GM21529 (cell line): ENCODE measurements around the gene TNPO3.

ENCODE experiments used
- ATAC-seq: cut with Tn5 transposase; IDR thresholded peaks from one replicate; pipeline ENCODE4 v1.9.1; 2021; ENCODE audit not compliant: unreplicated experiment

Gene TNPO3

DNA sequence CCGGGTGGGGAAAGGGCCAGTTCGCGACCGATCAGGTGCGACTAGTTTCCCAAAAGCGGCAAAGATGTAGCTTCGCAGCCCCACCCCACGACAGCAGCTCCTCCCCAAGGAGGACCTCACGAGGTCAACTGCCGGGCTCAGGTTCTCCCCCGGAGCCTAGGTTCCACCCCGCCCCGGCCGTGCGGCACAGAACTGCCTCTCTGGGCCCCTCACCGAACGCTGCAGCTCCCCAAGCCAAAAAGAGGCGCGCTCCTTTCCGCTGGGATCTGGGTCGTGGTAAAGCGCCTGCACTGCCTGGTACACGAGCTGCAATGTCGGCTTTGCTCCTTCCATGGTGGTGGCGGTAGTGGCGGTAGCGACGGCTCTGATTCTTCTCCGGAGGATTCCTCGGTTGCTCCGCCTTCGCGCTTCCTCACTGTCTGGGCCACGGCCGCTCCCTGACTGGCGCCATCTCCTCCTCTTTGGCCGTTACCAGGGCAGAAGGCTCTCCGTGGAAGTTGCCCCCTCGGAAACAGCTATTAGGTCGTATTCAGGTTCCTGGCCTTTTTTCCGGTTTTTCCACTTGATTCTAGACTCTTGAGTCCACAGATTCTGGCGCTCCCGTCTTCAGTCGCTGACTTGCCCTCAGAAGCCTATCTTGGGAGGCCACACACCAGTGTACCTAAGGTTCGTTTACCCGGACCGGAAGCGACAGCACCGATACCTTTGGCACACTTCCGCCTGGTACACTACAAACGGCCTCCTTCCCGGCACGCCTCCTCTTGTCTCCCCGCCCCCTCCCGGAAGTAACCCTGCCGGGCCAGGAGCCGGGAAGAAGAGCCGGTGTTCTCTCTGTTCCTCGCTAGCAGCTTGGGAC, at the start of gene TNPO3:
Gene TNPO3 (minus strand): TSS at position 674 of the 856 bp plus-strand sequence. CDS start 341 bp downstream, at position 333.
- peak; percentile 86 for ATAC-seq

DNA sequence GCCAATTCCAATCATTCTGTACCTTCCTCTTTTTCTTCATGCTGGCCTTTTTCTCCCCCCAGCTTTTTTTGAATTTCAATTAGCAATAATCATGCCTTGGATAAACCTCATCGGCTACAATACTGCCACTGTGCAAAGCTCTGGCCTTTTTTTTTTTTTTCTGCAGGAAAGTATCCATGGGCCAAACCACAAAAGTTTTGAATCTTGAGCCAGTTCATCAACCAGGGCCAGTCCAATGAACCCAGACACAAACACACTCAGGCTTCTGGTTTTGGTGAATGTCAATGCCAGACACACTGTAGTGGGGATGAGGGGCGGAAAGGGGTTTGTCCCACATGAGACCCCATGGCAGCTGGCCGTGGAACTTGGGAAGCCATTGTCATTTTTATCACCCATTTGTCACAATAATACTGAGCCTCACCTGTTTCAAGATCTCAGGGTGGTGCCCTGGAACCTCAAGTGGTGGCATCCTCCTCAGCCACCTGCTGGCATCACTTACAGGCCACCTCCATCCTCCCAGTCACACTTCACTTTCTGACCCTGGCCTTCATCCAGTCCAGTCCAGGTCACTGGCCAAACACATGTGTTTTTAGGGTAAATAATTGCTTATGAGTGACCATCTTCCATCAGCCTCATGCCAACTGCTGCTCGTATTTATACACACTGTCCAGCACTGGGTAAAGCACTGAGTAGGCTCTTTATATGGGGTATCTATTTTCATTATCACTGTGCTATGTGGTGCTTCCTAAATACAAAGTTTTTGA, 48.8 kb upstream of the TNPO3 start:
- ATAC-seq, result no peak

DNA sequence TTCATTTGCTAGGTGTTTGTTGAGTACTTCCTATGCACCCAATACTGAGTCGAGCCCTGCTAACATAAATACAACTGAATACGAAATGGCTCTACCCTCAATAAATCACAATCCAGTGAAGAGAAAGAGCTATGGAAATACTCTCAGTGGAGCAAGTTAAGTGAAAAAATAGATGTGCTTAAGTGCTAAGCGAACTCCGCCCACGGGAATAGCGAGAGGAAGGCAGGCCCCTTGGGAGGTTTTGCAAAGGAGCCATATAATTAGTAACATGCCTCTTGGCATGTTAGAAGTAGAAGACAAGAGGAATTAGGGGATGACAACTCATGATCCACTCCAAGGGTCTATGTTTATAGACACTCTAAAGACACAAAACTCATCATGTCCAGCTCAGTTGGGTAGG, 46.8 kb upstream of the TNPO3 start:
- ATAC-seq, result no peak

DNA sequence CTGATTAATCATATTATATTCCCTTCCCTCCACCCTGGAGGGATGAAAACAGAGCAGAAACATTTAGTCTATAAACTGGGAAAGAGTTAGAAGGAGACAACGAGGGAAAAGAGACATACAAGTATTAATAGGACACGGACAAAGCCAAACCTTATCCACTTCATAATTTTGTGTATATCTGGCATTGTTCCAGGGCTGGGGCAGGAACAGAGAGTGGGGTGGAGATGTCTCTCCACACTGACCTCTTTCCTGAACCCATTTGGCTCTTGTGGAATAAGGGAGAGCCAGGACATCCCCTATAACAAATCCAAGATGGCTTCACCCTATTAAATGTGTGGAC, 45.9 kb upstream of the TNPO3 start:
- no peak for ATAC-seq

DNA sequence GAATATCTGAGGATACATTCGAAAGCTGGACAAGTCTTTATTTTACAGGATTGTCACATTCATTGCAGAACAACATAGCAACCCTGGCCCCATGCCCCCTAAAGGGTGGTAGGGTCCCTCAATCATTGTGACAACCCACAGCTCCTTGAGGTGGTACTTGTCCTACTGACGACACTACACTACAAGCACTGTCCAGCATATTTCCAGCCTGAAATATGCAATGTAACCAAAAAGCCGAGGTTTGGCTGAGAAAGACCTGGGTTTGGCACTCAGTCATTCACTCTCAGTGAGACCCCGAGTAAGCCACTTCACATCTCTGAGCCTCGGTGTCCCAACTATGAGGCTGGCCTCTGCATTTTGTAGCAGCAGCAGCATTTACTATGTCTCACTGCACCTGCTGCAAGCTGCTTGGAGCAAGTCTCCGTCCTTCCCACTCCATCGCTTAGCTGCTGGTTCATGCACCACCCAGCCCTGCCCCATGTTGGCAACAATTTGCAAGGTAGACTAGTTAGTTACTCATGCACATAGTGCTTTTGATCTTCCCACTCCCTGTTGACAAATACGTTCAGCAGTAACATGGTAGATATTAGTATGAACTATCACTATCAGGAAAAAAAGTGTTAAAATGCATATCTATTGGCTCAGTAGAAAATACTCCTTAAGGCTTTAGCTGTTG, 43.6 kb upstream of the TNPO3 start:
- ATAC-seq, result no peak

DNA sequence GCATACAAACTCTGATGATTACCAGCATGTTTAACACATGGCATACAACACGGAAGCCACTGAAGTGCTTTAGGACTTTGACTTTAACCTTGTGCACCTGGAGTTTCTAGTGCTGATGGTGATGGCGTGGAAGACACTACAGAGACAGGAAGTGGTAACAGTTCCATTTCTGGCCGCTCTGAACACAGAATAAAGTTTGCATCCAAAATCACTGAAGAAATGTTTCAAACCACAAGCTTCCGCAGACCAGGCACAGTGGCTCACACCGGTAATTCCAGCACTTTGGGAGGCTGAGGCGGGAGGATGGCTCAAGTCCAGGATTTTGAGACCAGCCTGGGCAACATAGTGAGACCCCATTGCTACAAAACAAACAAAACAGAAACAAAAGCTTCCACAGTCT, 40.3 kb upstream of the TNPO3 start:
- peak; percentile 83 for ATAC-seq

DNA sequence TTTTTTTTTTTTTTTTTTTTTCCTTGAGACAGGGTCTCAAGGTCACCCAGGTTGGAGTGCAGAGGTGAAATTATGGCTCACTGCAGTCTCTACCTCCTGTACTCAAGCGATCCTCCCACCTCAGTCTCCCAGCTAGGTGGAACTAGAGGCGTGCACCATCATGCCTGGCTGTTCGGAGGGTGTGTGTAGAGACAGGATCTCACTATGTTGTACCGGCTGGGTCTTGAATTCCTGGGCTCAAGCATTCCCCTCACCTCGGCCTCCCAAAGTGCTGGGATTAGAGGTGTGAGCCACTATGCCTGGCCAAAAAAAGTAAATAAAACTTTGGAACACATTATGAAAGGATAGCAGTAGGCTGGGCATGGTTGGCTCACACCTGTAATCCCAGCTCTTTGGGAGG, 39.6 kb upstream of the TNPO3 start:
- no peak for ATAC-seq

DNA sequence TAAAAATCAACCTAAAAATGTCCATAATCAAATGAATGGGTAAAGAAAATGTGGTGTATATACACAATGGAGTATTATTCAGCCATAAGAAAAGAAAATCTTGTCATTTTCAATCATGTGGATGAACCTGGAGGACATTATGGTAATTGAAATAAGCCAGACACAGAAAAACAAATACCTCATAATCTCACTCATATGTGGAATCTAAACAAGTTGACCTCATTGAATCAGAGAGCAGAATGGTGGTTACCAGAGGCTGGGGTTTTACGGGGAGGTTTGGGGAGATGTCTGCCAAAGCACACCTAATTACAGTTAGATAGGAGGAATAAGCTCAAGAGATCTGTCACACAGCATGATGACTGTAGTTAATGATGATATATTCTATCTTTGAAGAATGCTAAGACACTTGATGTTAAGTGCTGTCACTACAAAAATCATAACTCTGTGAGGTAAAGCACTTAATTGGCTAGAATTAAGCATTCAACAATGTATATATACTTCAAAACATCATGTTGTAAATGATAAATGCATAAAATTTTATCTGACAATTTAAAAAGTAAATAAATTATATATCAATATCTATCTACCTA, 39.1 kb upstream of the TNPO3 start:
- ATAC-seq, result no peak

DNA sequence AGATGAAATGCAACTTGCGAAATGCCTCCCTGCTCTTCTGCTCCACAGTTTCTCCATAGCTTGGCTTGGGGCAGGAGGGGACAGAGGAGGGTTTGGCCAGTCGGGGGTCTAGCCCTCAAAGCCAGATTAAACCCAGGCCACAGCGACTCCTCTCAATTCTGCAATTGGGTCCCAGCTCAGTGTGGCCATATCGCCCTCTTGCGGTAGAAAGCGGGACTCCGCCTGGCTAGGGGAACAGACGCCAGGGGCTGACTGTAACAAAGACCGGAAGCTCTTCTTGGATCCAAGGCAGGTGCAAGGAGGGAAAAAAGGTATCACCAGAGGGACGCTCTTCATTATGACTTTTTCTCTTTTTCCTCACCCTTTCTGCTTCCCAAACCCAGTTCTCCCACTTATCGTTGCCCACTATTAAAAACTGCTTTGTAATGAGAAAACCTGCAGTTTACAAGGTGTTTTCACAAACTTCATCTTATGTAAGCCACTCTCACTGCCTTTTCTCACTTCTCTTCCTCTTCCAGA, 36.6 kb upstream of the TNPO3 start:
- ATAC-seq, result no peak

DNA sequence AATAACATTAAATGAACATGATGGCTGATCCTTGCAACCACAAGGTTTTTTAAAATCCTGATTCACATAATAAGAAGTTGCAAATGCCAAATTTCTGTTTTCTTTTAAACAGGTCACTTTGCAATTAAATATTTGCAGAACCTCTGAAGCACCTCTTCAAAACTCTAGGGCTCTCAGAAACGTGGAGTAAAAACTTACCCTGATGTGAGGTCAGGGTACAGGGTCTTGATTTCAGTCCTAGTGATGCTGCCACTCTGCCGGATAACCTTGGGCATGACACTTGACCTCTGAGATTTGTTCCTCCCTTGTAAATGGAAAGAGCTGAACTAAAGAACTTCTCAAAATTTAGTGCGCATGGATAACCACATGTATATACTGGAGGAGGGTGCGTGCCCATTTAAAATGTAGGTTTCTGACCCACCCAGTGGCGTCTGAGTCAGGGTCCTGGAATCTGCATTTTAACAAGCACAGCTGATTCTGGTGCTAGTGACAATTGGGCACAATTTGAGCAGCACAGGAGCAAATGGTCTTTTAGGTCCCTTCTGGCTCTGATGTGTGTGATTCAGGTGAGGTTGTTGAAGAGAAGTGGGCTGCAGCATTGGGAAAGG, 35.5 kb upstream of the TNPO3 start:
- no peak for ATAC-seq

DNA sequence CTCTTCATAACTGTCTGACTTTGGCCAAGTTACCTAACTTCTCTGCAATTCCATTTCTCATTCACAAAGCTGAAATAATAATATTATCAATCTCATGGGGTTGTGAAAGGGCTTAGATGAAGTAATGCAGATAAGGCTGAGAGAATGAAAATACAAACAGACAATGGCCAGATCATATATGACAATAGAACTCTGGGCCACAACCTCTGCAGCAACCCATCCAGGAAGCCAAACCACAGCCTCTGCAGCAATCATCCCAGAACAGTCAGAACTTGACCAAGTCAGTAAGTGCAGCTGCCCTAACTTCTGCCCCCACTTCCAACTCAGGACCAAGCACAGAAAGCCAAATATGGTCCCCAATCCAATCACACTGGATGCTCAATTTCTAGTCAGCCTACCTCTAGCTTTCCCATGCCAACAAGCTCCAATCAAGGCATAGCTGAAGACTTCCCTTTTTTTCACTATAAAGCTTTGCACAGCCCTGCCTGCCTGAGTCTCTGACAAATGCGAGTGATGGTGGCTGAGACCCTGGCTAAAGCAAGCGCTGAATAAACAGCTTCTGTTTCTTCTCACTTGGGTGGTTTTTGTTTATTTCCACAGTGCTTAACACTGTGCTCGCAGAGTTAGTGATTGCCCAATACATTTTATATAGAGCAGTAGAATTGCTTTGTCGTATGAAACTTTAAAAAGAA, 34.8 kb upstream of the TNPO3 start:
- ATAC-seq, result peak; percentile 75

DNA sequence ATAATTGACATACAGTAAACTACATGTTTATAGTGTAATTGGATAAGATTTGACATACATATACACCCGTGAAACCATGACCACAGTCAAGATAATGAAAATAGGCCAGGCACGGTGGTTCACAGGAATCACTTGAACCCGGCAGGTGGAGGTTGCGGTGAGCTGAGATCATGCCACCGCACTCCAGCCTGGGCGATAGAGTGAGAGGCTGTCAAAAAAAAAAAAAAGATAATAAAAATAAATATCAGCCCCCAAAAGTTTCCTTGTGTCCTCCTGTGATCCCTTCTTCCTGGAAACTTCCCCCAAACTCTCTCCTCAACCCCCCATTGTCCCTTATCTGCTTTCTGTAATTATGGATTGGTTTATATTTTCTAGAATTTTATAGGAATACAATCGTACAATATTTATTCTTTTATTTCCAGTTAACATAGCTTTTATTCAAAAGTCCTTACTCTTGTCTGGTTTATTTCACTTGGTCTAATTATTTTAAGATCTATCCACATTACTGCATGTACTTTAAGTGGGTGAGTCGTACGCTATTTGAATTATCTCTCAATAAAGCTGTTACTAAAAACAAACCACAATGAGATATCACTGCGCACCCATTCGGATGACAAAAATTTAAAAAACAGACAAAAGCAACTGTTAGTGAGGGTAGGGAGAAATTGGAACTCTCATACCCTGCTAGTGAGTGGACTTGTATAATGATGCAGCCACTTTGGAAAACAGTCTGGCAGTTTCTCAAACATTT, 30.1 kb upstream of the TNPO3 start:
- ATAC-seq, result no peak

DNA sequence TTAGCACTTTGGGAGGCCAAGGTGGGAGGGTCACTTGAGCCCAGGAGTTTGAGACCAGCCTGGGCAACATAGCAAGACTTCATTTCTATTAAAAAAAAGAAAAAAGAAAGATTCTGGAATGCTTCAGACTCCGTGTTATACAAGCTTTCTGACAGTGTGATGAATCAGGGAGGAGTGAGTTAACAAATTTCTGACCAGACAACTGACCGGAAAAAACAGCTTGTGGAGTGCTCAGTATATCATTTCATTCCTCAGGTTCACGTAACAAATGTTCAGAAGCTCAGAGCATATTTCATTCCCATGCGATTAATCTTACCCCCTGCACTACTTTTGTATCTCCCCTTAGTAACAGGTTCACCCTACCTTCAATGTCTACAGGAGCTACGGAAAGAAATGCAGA, 28.6 kb upstream of the TNPO3 start:
- ATAC-seq, result no peak

DNA sequence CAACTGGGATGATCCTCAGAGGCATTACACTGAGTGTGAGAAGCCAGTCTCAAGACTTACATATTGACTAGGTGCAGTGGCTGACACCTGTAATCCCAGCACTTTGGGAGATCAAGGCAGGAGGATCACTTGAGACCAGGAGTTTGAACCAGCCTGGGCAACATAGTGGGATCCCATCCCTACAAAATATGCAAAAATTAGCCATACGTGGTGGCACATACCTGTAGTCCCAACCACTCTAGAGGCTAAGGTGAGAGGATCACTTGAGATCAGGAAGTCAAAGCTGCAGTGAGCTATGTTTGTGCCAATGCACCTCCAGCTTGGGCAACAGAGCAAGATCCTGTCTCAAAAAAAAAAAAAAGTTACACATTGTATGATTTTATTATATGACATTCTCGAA, 23.5 kb upstream of the TNPO3 start:
- ATAC-seq, result no peak

DNA sequence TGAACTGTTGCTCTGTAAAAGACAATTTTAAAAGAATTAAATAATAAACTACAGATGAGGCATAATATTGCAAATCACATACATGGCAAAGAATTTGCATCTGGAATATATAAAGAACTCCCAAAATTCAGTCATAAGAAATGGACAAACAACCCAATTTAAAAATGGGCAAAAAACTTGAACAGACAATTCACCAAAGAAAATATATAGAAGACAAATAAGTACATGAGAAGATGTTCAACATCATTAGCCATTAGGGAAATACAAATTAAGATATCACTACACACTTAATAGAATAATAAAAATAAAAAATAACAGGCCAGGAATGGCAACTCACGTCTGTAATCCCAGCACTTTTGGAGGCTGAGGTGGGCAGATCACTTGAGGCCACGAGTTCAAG, 22.0 kb upstream of the TNPO3 start:
- ATAC-seq, result no peak

DNA sequence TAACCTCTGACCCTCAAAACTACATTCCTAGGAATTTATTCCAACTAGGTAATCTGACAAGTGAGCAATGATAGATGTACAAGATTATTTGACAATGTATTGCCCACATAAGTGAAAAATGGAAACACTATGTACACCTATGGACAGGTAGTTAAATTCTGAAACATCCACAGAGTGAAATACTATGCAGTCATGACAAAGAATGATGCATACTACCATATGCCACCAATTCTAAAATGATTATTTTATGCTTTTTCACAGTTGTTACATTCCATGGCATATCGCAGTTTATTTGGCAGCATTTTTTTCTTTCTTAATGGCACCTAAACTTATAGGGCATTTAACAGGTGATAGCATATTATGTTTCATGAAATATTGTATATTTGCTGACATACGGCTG, 20.1 kb upstream of the TNPO3 start:
- no peak for ATAC-seq

DNA sequence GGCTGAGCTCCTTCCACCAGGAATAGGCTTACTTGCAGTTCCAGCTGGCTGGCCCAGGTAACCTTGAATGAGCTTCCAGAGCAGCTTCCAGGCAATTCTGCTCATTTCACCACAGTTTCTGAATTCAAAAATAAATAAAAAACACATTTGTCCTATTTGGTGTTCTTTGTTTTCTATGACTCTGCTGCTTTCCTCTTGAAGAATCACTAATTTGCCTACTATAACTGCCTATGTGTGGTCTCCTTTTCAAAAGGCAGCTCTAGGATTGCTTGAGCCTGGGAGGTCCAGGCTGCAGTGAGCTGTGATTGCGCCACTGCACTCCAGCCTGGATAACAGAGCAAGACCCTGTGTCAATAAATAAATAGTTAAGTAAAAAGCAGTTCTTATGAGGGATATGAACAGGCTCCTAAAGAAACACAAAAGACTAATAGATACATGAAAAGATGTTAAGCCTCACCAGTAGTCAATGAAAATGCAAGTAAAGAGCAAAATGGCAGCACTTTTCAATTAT, 19.5 kb upstream of the TNPO3 start:
- ATAC-seq, result no peak

DNA sequence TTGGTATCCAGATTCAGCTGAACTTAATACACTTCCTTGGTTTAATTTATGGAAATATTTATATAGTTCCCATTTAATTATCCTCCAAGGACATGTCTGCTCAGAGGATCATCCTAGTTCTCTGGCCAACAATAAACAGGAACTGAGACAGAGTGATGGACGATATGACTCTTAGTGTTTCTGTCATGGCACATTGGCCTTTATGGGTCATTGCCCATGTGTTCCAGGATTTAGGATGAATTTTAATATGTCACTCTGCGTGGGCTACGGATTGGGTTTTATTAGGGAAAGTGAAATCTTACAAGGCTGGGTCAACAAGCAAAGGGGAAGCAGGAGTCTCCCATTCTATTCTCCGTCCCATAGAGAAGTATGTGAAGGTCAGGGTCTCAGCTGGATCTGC, 18.8 kb upstream of the TNPO3 start:
- no peak for ATAC-seq

DNA sequence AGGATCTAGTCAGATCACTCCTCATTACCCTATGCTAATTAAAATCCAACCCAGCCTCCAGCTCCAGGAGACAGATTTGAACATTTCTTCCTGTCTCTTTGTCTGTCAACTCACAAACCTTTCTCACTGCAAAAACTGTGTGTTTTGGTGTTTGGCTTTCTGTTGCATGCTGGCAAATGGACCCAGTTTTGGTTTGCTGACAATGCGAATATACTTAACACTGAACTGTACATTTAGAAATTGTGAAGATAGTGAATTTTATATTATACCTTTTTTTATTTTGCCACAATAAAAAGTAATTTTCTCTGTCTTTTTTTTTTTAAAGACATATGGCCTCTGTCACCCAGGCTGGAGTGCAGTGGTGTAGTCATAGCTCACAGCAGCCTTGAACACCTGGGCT, 18.3 kb upstream of the TNPO3 start:
- ATAC-seq, result no peak
